ENCODE results near the gene TEAD1. TPM values are rescaled to one million over a fixed set of nuclear protein-coding genes. Genes with fewer than 3 reads are reported as not detected.

The TEAD1 gene
- polyA plus RNA-seq (18.7 to 33.6 TPM (median 32.7 TPM) in 3 replicates), polyA minus RNA-seq (36.9 to 96.2 TPM (median 41.3 TPM) in 3 replicates)
- 18.1 TPM for polyA plus RNA-seq (2011; ENCODE audit: low read depth)
- polyA plus RNA-seq (2011; cell fraction: cytosol; rRNA removed) = 21.7 and 32.2 TPM in 2 replicates
- 37.7 and 43.0 TPM in 2 replicates for polyA plus RNA-seq (2011; cell fraction: nucleus; rRNA removed)
- 16.2 and 37.8 TPM in 2 replicates for polyA plus RNA-seq (2012; ENCODE audit: low replicate concordance)
- 44.3 TPM for polyA minus RNA-seq (2011; cell fraction: cytosol; rRNA and poly(A)+ RNA removed)
- polyA minus RNA-seq (2011; cell fraction: nucleus; rRNA and poly(A)+ RNA removed) = 49.3 and 96.6 TPM in 2 replicates

- Histone ChIP-seq H3K79me2 (ENCODE audit: control insufficient read depth, insufficient read depth, low read length) (peaks cover 40% of the 10 kb centered on the region), H3K4me2 (ENCODE audit: control insufficient read depth, extremely low read depth, insufficient read depth, low read depth, low read length) (peak within 1 kb of the TSS; percentile 89), H3K4me3 (ENCODE audit: control insufficient read depth in 2 of 3, extremely low read depth in 1 of 3, insufficient read depth in 2 of 3, low read depth in 1 of 3, low read length in 3 of 3) (peak within 1 kb of the TSS; percentile 61 to 97 (median 80)), H3K36me3 (ENCODE audit: control insufficient read depth in 2 of 2, extremely low read depth in 1 of 2, insufficient read depth in 2 of 2, low read length in 2 of 2) (no peaks in the 10 kb centered on the region), H3K27ac (ENCODE audit: control insufficient read depth, insufficient read depth, low read length) (peak within 1 kb of the TSS; percentile 67), H2AFZ (ENCODE audit: control insufficient read depth, low read length) (peak within 1 kb of the TSS; percentile 97), H3K9ac (ENCODE audit: control insufficient read depth, extremely low read depth, insufficient read depth, low read length) (peak within 1 kb of the TSS; percentile 87), H4K20me1 (ENCODE audit: control insufficient read depth, extremely low read depth, insufficient read depth, low read length) (peaks cover 7% of the 10 kb centered on the region), H3K9me3 (ENCODE audit: control insufficient read depth, low read depth, low read length) (no peaks in the 10 kb centered on the region), H3K27me3 (ENCODE audit: control insufficient read depth, extremely low read depth, insufficient read depth, low read length) (no peaks in the 10 kb centered on the region), H3K9me1 (ENCODE audit: control insufficient read depth, extremely low read depth, insufficient read depth, low read length) (no peaks in the 10 kb centered on the region), H3K4me1 (ENCODE audit: control insufficient read depth, extremely low read depth, insufficient read depth, low read length) (peaks cover 22% of the 10 kb centered on the region)
- dilution Hi-C loops (cut with MboI; ENCODE audit: extremely low pct_ligation_motif_present, low sequenced_read_pairs) = no loop called here
- FAIRE-seq = no peak
- no peak for TF ChIP-seq EZH2 (IDR thresholded peaks at IDR 0.05; ENCODE audit: low read length)
- TF ChIP-seq CTCF (optimal IDR thresholded peaks at IDR 0.05 in 1 of 3, IDR thresholded peaks at IDR 0.05 in 1 of 3, conservative IDR thresholded peaks at IDR 0.05 in 1 of 3; ENCODE audit: extremely low read depth in 1 of 3, insufficient read depth in 2 of 3, low read length in 3 of 3) = no peak
- DNase-seq (ENCODE audit: low read depth, low spot score) = peak; percentile 63
Observed at GRCh38 chr11:12673924-12674570, at the start of gene TEAD1. TEAD1 (plus strand) TSS chr11:12674421.

- H2AFZ ChIP-seq (ENCODE audit: control insufficient read depth, low read length) = no peak overlapping the region
- no peak overlapping the region for H3K9ac ChIP-seq (ENCODE audit: control insufficient read depth, extremely low read depth, insufficient read depth, low read length)
- H3K4me1 ChIP-seq (ENCODE audit: control insufficient read depth, extremely low read depth, insufficient read depth, low read length) = no peaks in the 10 kb centered on the region
- no peak for TF ChIP-seq EZH2 (IDR thresholded peaks at IDR 0.05; ENCODE audit: low read length)
- TF ChIP-seq CTCF (optimal IDR thresholded peaks at IDR 0.05 in 1 of 3, IDR thresholded peaks at IDR 0.05 in 1 of 3, conservative IDR thresholded peaks at IDR 0.05 in 1 of 3; ENCODE audit: extremely low read depth in 1 of 3, insufficient read depth in 2 of 3, low read length in 3 of 3) = no peak
- no peak overlapping the region for H3K4me2 ChIP-seq (ENCODE audit: control insufficient read depth, extremely low read depth, insufficient read depth, low read depth, low read length)
- no peaks in the 10 kb centered on the region for H3K36me3 ChIP-seq (ENCODE audit: control insufficient read depth in 2 of 2, extremely low read depth in 1 of 2, insufficient read depth in 2 of 2, low read length in 2 of 2)
- H4K20me1 ChIP-seq (ENCODE audit: control insufficient read depth, extremely low read depth, insufficient read depth, low read length) = no peaks in the 10 kb centered on the region
- H3K4me3 ChIP-seq (ENCODE audit: control insufficient read depth in 2 of 3, extremely low read depth in 1 of 3, insufficient read depth in 2 of 3, low read depth in 1 of 3, low read length in 3 of 3) = no peak overlapping the region
- no peak overlapping the region for H3K27ac ChIP-seq (ENCODE audit: control insufficient read depth, insufficient read depth, low read length)
- FAIRE-seq (no peak), DNase-seq (ENCODE audit: low read depth, low spot score) (no peak)
- H3K9me3 ChIP-seq (ENCODE audit: control insufficient read depth, low read depth, low read length) = no peaks in the 10 kb centered on the region
- H3K27me3 ChIP-seq (ENCODE audit: control insufficient read depth, extremely low read depth, insufficient read depth, low read length) = peaks cover 3% of the 10 kb centered on the region
- no peaks in the 10 kb centered on the region for H3K79me2 ChIP-seq (ENCODE audit: control insufficient read depth, insufficient read depth, low read length)
- dilution Hi-C loops (cut with MboI; ENCODE audit: extremely low pct_ligation_motif_present, low sequenced_read_pairs) = no loop called here
- H3K9me1 ChIP-seq (ENCODE audit: control insufficient read depth, extremely low read depth, insufficient read depth, low read length) = no peaks in the 10 kb centered on the region
Observed at GRCh38 chr11:12624595-12624994, 49.6 kb upstream of the TEAD1 start.
